ENCODE results near the gene ITGA1.

DNA sequence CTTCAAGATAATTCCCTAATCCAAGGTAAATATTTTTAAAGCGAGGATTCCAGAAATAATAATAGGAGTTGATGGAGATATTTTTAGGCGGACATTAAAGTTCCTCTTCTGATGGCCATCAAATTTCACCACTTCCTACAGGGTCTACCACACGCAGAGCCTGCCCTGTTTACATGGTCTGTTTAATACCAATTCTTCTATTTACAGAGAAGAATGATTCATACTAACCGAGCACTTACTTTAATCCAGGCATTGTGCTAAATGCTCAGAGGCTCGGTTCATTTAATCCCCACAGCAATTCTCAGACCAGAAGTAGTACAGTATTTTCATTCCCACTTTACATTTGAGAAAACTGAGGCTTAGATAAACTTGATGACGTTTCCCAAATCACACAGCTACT, 3.0 kb upstream of the ITGA1 start:
- TF ChIP-seq, protein P1, sequence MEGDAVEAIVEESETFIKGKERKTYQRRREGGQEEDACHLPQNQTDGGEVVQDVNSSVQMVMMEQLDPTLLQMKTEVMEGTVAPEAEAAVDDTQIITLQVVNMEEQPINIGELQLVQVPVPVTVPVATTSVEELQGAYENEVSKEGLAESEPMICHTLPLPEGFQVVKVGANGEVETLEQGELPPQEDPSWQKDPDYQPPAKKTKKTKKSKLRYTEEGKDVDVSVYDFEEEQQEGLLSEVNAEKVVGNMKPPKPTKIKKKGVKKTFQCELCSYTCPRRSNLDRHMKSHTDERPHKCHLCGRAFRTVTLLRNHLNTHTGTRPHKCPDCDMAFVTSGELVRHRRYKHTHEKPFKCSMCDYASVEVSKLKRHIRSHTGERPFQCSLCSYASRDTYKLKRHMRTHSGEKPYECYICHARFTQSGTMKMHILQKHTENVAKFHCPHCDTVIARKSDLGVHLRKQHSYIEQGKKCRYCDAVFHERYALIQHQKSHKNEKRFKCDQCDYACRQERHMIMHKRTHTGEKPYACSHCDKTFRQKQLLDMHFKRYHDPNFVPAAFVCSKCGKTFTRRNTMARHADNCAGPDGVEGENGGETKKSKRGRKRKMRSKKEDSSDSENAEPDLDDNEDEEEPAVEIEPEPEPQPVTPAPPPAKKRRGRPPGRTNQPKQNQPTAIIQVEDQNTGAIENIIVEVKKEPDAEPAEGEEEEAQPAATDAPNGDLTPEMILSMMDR (IDR thresholded peaks at IDR 0.05), result no peak
- TF ChIP-seq POLR2A (IDR thresholded peaks at IDR 0.05; ENCODE audit: low read depth), result no peak
